Activated CD8-positive, alpha-beta memory T cell treated with anti-CD3 and anti-CD28 coated beads, Interleukin-2, amount 10 ng/mL, durations not matched to agents 7 days and 5 days (primary cell): ENCODE results near the gene AP5Z1. TPM values are rescaled to one million over a fixed set of nuclear protein-coding genes. Genes with fewer than 3 reads are reported as not detected.

Experiments used
- ATAC-seq: fragments of 150-1000 bp; cut with Tn5 transposase; one replicate; pipeline ENCODE4 v1.10.0; 2021; ENCODE audit warnings: moderate library complexity
- CTCF ChIA-PET: fragments of 350-600 bp; sonication (Branson Sonifier 250); formaldehyde crosslinking; loops from one replicate; lab custom pipeline; 2021; ENCODE audit warnings: antibody characterized with exemption; lab: Charles Lee
- DNase-seq: peaks from one replicate; pipeline ENCODE4 v3.0.0-alpha.2; 2020
- H3K27ac Mint-ChIP-seq: one replicate; pipeline ENCODE4 v1.8.0; 2021; ENCODE audit warnings: mild to moderate bottlenecking, mixed read lengths
- H3K27me3 Mint-ChIP-seq: one replicate; pipeline ENCODE4 v1.8.0; 2021; ENCODE audit warnings: mixed read lengths
- H3K36me3 Mint-ChIP-seq: one replicate; pipeline ENCODE4 v1.8.0; 2021; ENCODE audit warnings: mild to moderate bottlenecking, mixed read lengths
- H3K4me1 Mint-ChIP-seq: one replicate; pipeline ENCODE4 v1.8.0; 2021; ENCODE audit warnings: mixed read lengths
- H3K4me3 Mint-ChIP-seq: one replicate; pipeline ENCODE4 v1.8.0; 2021; ENCODE audit warnings: mild to moderate bottlenecking, moderate library complexity, mixed read lengths
- H3K9me3 Mint-ChIP-seq: one replicate; pipeline ENCODE4 v1.8.0; 2022; ENCODE audit warnings: low read depth, mixed read lengths
- total RNA-seq, 2 experiments: library from RNA; stranded (reverse); gene quantifications; one replicate each; pipeline ENCODE4 v1.2.3, GENCODE V29; 2021

Gene AP5Z1
- total RNA-seq, 2 experiments from 2014 or later: 51.2 to 57.5 TPM

DNA sequence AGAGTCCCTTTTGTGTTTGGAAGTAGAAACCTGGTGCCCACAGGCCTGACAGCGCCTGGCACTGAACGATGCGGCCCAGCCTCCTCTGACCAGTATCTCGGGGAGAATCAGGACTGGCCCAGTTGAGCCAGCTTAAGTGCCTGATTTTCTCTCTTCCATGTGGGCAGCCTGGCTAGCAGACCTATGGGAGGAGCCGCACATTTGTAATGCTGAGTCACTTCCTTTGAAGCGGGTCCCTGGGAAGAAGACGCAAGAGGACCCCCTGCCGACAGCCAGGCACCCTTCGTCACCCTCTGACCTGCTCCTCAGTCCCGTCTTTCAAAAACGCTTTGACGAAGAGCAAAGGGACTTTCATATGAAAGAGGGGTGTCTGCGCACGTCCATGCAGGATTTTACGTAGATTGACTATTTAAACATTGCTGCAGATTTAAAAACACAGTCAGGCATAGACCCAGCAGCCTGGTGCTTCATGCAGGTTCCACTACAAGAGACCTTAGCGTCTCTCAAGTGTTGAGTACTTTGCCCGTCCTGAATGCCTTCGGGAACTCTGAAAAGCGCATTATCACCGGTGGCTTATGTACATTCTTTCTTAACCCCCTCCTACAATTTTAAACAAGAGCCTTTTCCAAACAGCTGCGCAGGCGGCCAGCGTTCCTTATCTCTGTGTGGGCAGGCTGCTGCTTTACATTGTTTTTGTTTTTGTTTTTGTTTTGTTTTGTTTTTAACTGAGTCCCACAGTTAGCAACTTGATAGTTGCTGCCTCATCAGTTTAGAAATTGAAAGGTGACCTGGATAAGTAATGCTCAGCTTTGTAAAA, 36.5 kb upstream of the AP5Z1 start:
- Mint-ChIP-seq H3K27me3 (no peaks in the 10 kb centered on the region), H3K4me3 (no peak overlapping the region), H3K4me1 (peaks cover 34% of the 10 kb centered on the region), H3K9me3 (no peaks in the 10 kb centered on the region), H3K36me3 (peaks cover 9% of the 10 kb centered on the region), H3K27ac (no peak overlapping the region)
- ATAC-seq (no peak), DNase-seq (no peak)
- CTCF ChIA-PET: no interaction called here

DNA sequence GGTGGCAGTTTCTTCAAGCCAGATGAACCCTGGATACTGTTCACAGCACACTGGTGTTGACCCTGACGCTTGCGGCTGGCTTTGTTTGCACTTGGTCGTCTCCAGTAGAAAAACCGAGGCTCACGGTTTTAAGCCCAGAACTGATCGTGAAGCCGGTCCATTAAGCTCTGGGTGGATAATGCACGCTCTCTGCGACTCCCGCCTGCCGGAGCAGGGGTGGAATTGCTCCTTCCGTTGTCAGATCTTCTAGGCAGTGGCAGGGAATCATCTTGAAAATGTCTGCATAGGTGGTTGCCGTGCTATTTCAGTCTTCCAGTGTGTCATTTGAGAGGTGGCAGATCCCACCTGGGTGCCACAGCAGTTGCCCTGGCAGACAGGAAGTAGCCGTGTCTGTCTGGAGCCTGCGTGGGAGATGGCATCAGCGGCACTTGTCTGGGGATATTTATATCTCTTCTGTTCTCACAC, 35.9 kb upstream of the AP5Z1 start:
- ATAC-seq (no peak), DNase-seq (no peak)
- Mint-ChIP-seq H3K4me3 (no peak overlapping the region), H3K36me3 (peaks cover 9% of the 10 kb centered on the region), H3K4me1 (peaks cover 34% of the 10 kb centered on the region), H3K27ac (no peak overlapping the region), H3K27me3 (no peaks in the 10 kb centered on the region), H3K9me3 (no peaks in the 10 kb centered on the region)
- CTCF ChIA-PET: no interaction called here

DNA sequence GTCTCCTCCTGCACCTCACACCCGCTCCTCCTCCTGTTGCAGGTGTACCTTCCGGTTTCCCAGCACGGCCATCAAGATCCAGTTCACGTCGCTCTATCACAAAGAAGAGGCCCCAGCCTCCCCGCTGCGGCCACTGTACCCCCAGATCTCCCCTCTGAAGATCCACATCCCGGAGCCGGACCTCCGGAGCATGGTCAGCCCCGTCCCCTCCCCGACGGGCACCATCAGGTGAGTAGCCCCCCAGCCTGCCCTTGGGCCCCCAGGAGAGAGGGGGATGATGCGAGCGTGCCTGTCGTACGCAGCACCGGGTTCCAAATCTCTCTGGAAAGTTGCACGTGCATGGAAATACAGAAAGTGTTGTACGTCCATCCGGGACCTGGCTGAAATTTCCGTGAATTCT, 34.6 kb upstream of the AP5Z1 start:
- CTCF ChIA-PET: no interaction called here
- Mint-ChIP-seq H3K4me3 (no peak overlapping the region), H3K36me3 (peaks cover 9% of the 10 kb centered on the region), H3K27me3 (no peaks in the 10 kb centered on the region), H3K9me3 (no peaks in the 10 kb centered on the region), H3K27ac (no peak overlapping the region), H3K4me1 (peaks cover 36% of the 10 kb centered on the region)
- DNase-seq (no peak), ATAC-seq (no peak)

DNA sequence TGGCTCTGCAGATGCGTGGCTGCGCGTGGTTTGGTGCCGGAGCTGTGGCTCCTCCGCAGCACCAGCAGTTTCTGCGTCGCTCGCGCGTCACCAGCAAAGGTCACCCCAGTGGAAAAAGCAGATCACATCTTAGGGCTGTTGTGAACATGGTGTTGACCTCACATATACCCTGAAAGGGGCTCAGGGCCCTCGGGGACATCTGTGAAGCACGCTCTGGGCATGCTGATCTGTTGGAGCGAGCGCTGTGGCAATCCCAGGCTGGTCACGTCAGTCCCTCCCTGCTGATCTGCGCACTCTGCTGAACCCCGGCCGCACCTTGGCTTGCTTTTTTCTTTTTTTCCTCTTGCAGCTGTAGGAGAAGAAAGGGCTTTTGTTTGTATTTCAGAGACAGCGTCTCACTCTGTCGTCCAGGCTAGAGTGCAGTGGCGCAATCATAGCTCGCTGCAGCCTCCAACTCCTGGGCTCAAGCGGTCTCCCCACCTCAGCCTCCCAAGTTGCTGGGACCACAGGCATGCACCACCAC, 33.3 kb upstream of the AP5Z1 start:
- H3K27ac Mint-ChIP-seq: no peak overlapping the region
- no peaks in the 10 kb centered on the region for H3K9me3 Mint-ChIP-seq
- H3K36me3 Mint-ChIP-seq: peaks cover 9% of the 10 kb centered on the region
- H3K4me1 Mint-ChIP-seq: peaks cover 44% of the 10 kb centered on the region
- H3K27me3 Mint-ChIP-seq: no peaks in the 10 kb centered on the region
- ATAC-seq (no peak), DNase-seq (no peak)
- H3K4me3 Mint-ChIP-seq: no peak overlapping the region
- CTCF ChIA-PET: no interaction called here

DNA sequence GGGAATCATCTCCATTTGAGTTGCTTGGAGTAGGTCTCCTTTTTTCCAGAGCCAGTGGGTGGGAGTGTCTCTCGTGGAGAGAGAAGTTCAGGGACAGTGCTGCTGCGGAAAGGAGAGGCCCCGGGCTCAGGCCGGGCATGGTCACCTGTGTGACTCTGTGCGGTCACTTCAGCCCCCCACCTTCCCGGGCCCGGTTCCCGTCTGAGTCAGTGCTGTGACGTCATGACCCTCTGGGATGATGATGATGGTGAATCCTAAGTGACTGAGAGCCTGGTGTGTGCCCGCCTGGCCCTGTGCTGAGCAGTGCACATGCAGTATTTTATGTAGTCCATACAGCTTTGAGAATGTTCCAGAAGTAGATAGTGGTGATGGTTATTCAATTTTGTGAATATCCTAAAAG, 32.6 kb upstream of the AP5Z1 start:
- Mint-ChIP-seq H3K27ac (no peak overlapping the region), H3K4me3 (no peak overlapping the region)

DNA sequence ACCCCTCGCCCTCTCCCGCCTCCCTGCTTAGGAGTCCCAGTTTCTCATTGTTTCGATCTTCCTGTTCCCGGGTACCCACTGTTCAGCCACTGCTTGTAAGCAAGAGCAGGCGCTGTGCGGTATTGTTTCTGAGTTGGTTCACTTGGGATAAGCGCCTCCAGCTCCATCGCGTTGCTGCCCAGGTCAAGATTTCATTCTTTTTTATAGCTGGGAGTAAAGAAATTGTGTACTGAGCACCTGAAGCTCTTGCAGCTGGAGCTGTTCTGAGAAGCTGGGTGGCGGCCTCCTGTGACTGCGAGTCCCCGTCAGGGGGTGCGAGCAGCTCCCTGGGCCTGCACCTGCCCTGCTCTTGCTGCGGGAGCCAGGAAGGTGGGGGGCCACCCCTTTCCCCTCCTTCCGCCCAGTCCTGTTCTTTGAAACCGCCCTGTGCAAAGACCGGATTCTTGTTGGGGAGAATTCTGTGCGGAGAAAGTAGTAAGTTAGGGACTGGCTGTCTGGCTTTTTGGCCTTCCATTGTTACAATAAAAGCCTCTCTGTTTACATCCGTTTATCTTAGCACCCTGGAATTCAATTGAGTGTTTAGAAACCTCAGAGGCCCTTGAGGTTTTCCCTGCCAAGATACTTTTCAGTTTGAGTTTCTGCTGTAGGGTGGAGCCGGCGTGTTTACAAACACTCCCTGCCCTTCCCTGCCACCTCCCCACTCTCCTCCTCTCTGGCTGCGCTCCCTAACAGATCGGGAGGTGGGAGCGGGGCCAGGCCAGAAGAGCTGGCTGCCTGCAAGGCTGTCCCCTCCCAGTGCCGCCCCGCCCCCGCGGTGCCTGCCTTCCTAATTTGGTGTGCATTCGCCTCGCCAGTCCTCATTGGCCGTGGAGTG, 30.8 kb upstream of the AP5Z1 start:
- ATAC-seq (peak; percentile 81), DNase-seq (peak; percentile 86)
- Mint-ChIP-seq H3K9me3 (no peaks in the 10 kb centered on the region), H3K36me3 (peaks cover 16% of the 10 kb centered on the region), H3K4me1 (peaks cover 37% of the 10 kb centered on the region), H3K27ac (peak overlapping the region; percentile 90), H3K4me3 (peak overlapping the region; percentile 70), H3K27me3 (no peaks in the 10 kb centered on the region)
- CTCF ChIA-PET: interaction anchor here (1.2 to 3.5 kb wide), 3 partner anchors 9 to 12 kb away, joined by 3 to 10 read pairs (median 5); no protein-coding TSS in a partner anchor

More for the DNA sequence above, 32.6 kb upstream of the AP5Z1 start:
- no peak for DNase-seq
- Mint-ChIP-seq H3K4me1 (peaks cover 44% of the 10 kb centered on the region), H3K36me3 (peaks cover 12% of the 10 kb centered on the region), H3K9me3 (no peaks in the 10 kb centered on the region), H3K27me3 (no peaks in the 10 kb centered on the region)
- no peak for ATAC-seq
- CTCF ChIA-PET: no interaction called here

DNA sequence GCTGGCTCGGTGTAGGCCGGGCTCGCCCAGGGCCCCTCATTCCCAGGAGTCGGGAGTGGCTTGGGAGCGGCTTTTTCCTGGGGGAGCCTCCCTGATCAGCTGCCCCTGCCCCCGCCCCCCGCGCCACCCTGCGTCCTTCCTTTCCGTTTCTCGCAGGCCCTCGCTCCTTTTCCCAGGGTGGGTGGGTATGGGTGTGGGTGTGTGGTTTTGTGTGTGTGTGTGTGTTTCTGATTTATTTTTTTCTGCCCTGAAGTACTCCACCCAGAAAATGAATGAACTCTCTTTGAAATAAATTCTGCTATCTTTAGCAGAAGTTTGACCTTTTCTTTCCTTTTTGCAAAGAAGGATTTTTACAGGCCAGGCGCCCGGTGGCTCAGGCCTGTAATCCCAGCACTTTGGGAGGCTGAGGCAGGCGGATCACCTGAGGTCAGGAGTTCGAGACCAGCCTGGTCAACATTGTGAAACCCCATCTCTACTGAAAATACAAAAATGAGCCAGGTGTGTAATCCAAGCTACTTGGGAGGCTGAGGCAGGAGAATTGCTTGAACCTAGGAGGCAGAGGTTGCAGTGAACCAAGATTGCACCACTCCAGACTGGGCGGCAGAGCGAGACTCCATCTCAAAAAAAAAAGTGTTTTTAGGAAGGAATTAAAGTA, 30.0 kb upstream of the AP5Z1 start:
- DNase-seq (no peak), ATAC-seq (peak; percentile 20)
- Mint-ChIP-seq H3K9me3 (no peaks in the 10 kb centered on the region), H3K27me3 (no peaks in the 10 kb centered on the region), H3K4me1 (peaks cover 34% of the 10 kb centered on the region), H3K27ac (peak overlapping the region; percentile 90), H3K4me3 (peak overlapping the region; percentile 70), H3K36me3 (peaks cover 16% of the 10 kb centered on the region)
- CTCF ChIA-PET: interaction anchor here (1.2 to 3.5 kb wide), 6 partner anchors 9 to 104 kb away, joined by 3 to 12 read pairs (median 8); partner anchors contain the start of gene AP5Z1

DNA sequence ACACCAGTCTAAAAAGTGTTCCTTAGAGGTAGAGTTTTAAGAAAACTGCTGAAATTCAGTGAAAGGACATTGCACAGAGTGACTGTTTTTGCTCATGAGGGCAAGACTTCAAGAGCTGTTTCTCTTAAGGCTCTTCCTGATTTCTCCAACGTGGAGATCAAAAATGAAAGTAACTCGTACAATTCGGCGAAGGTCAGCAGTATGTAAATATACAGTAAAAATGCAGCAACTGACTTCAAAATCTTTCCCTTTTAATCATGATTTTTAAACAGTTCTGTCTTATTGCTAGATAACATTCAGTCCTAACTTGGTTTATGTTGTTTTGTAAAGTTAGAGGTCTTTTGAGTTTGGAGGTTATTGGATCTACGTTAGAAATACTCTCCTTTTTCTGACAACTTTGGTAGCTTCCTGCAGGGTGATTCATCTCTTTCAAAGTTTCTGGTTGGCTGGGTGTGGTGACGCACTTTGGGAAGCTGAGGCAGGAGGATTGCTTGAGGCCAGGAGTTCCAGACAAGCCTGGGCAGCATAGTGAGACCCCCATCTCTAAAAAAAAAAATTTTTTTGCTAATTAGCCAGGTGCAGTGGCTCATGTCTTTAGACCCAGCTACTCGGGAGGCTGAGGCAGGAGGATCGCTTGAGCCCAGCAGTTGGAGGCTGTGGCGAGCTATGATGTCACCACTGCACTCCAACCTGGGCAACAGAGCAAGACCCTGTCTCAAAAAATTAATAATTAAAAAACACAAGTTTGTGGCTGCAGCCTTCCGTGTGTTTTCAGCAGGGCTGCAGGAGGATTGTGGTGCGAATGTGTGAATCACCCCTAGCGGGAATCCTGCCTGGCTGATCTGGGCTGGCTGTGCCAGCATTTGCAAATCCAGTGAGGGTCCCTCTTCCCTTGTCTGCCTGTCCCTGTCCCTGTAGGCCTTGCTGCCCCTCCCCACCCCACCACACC, 29.2 kb upstream of the AP5Z1 start:
- H3K27ac Mint-ChIP-seq: peak overlapping the region; percentile 90

DNA sequence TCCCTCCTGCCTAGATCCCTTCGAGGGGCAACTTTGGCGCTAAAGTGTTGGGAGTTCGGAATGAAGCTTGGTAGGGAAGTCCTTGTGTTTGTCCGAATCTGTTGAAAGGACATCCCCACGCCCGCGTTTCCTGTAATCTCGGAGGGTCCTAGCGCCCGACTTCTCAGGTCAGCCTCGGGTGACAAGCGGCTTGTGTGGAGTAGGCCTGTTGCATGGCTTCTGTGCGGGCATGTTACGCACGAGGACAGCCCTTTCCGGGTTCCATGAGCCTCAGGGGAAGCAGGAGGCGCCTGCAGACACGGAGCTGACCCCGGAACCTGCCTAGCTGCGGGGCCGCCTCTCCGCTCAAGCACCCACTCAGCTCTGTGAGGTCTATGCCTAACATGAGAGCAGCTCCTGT, 28.4 kb upstream of the AP5Z1 start:
- Mint-ChIP-seq H3K27me3 (no peaks in the 10 kb centered on the region), H3K36me3 (peaks cover 11% of the 10 kb centered on the region), H3K9me3 (no peaks in the 10 kb centered on the region), H3K4me3 (no peak overlapping the region), H3K27ac (peak overlapping the region; percentile 90), H3K4me1 (peaks cover 34% of the 10 kb centered on the region)
- no peak for DNase-seq
- no peak for ATAC-seq
- CTCF ChIA-PET: interaction anchor here (1.7 to 2.3 kb wide), 4 partner anchors 12 to 105 kb away, joined by 5 to 12 read pairs (median 9); partner anchors contain the start of gene AP5Z1

More for the DNA sequence above, 29.2 kb upstream of the AP5Z1 start:
- peak overlapping the region; percentile 70 for H3K4me3 Mint-ChIP-seq
- CTCF ChIA-PET: interaction anchor here (1.7 to 3.5 kb wide), 5 partner anchors 8 to 105 kb away, joined by 5 to 12 read pairs (median 10); partner anchors contain the start of gene AP5Z1
- H3K9me3 Mint-ChIP-seq: no peaks in the 10 kb centered on the region
- H3K36me3 Mint-ChIP-seq: peaks cover 14% of the 10 kb centered on the region
- ATAC-seq (peak; percentile 45), DNase-seq (peak; percentile 69)
- peaks cover 34% of the 10 kb centered on the region for H3K4me1 Mint-ChIP-seq
- no peaks in the 10 kb centered on the region for H3K27me3 Mint-ChIP-seq

DNA sequence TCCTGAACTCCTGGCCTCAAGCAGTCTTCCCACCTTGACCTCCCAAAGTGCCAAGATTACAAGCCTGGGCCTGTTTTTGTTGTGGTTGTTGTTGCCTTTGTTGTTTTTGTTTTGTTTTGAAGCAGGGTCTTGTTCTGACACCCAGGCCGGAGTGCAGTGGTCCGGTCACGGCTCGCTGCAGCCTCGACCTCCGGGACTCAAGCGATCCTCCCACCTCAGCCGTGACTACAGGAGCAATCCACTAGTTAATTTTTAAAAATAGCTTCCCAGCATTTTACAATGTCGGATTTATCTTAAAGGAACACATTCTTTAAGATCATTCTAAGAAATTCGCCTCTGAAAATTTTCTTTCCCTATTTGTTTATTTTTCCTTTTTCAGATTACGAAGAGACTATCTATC, 27.7 kb upstream of the AP5Z1 start:
- peaks cover 10% of the 10 kb centered on the region for H3K36me3 Mint-ChIP-seq

DNA sequence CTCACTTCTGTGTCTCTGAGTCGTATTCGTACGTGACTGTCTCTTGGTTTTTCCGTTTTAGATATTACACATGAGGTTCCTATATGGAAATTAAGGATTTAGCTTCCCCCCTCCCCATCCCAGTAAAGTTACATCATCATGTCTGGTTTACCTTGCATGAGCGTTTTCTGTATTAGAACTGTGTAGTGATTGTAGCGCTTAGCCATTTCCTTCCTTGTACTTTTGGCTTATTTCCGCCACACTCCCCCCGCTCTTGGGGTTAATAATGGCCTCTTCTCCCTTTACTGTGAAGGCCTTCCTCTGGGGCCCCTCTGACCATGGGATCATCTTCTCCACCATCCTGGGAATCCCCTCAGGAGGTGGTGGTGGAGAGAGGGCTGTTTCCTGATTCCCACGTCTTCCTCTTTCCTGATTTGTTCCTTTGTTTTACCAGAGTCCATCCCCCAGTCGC, 27.2 kb upstream of the AP5Z1 start:
- DNase-seq (no peak), ATAC-seq (no peak)
- Mint-ChIP-seq H3K27ac (no peak overlapping the region), H3K4me1 (peaks cover 41% of the 10 kb centered on the region), H3K9me3 (no peaks in the 10 kb centered on the region), H3K36me3 (peaks cover 7% of the 10 kb centered on the region), H3K27me3 (no peaks in the 10 kb centered on the region), H3K4me3 (no peak overlapping the region)
- CTCF ChIA-PET: no interaction called here

More for the DNA sequence above, 27.7 kb upstream of the AP5Z1 start:
- Mint-ChIP-seq H3K9me3 (no peaks in the 10 kb centered on the region), H3K27ac (peak overlapping the region; percentile 21), H3K4me3 (no peak overlapping the region), H3K4me1 (peaks cover 36% of the 10 kb centered on the region), H3K27me3 (no peaks in the 10 kb centered on the region)
- CTCF ChIA-PET: no interaction called here
- DNase-seq: no peak
- ATAC-seq: no peak

DNA sequence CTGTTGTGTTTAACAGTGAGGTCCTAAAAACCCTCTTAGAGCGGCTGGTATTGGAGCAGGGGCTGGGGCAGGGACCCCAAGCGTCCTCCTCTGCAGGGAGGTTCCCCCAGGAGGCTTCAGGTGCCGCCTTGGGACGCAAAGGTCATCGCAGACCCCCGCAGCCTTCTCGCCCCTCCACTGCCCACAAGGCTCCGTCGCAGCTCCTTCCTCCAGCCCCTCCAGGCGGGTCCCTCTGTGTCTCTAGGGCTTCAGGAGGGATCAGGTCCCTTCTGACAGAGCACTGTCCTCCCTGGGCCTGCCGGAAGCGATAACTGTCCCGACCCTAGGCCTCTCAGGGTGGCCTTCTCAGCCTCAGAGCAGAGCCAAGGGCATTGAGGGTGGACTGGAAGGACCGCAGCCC, 26.1 kb upstream of the AP5Z1 start:
- DNase-seq (no peak), ATAC-seq (no peak)
- no peaks in the 10 kb centered on the region for H3K9me3 Mint-ChIP-seq
- no peak overlapping the region for H3K4me3 Mint-ChIP-seq
- no peaks in the 10 kb centered on the region for H3K27me3 Mint-ChIP-seq
- CTCF ChIA-PET: interaction anchor here (0.9 kb wide), 1 partner anchor 108 kb away, joined by 4 read pairs; no protein-coding TSS in a partner anchor
- peaks cover 7% of the 10 kb centered on the region for H3K36me3 Mint-ChIP-seq
- H3K4me1 Mint-ChIP-seq: peaks cover 42% of the 10 kb centered on the region
- H3K27ac Mint-ChIP-seq: no peak overlapping the region
